Activated naive CD4-positive, alpha-beta T cell treated with anti-CD3 and anti-CD28 coated beads, Interleukin-2, amount 10 ng/mL, durations not matched to agents 7 days and 5 days (primary cell): ENCODE results near the gene ZNF680.

Experiments
- CTCF ChIA-PET: fragments of 350-600 bp; sonication (Branson Sonifier 250); formaldehyde crosslinking; loops from one replicate; lab custom pipeline; 2021; ENCODE audit warnings: antibody characterized with exemption; lab: Charles Lee
- DNase-seq: peaks from one replicate; pipeline ENCODE4 v3.0.0-alpha.2; 2020
- H3K27ac Mint-ChIP-seq: one replicate; pipeline ENCODE4 v1.8.0; 2021; ENCODE audit warnings: mild to moderate bottlenecking, moderate library complexity, mixed read lengths
- H3K27me3 Mint-ChIP-seq: one replicate; pipeline ENCODE4 v1.8.0; 2021; ENCODE audit warnings: mild to moderate bottlenecking, mixed read lengths
- H3K36me3 Mint-ChIP-seq: one replicate; pipeline ENCODE4 v1.8.0; 2021; ENCODE audit warnings: mixed read lengths
- H3K4me1 Mint-ChIP-seq: one replicate; pipeline ENCODE4 v1.8.0; 2021; ENCODE audit warnings: mixed read lengths
- H3K4me3 Mint-ChIP-seq: one replicate; pipeline ENCODE4 v1.8.0; 2021; ENCODE audit warnings: mild to moderate bottlenecking, moderate library complexity, mixed read lengths
- H3K9me3 Mint-ChIP-seq: one replicate; pipeline ENCODE4 v1.8.0; 2021; ENCODE audit warnings: mixed read lengths

Gene ZNF680

DNA sequence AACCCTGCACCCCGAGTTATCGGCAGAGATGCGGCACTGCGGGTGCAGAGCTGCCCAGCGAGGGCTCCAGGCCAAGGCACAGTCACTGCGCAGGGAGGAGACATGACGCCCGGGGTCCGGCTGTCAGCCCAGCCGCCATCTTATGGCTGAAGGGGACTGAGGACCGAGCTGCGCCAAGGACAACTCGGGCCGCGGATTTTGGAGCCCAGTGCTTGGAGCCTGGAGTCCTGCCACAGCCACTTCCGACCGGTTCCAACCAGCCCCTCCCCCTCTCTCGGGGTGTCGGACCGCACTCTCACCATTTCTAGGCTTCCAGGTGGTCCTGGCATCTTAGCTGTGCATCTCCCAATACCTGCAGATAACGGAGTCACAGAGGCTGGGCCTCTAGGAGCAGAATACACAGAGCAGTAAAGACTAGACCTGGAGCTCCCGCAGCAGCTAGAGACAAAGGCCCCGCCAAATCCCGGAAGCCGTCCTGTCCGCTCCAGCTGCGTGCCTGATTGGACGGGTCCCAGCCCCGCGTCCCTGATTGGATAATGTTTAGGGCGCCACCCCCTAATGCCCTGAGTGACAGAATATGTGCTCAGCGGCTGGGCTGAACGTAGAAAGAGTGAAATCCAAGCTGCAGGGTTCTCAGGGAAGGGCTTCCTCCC, at the start of gene ZNF680:
TSS of gene ZNF680 (minus strand) at position 446 of the 653 bp plus-strand sequence. CDS start at position 329, 117 bp downstream.
- peaks cover 21% of the 10 kb centered on the region for H3K9me3 Mint-ChIP-seq
- H3K4me1 Mint-ChIP-seq: peaks cover 20% of the 10 kb centered on the region
- peak; percentile 94 for DNase-seq
- no peaks in the 10 kb centered on the region for H3K27me3 Mint-ChIP-seq
- CTCF ChIA-PET: interaction anchor here (0.7 to 1.4 kb wide), 2 partner anchors 10 to 62 kb away, joined by 3 read pairs; no protein-coding TSS in a partner anchor
- H3K36me3 Mint-ChIP-seq: peaks cover 34% of the 10 kb centered on the region
- H3K27ac Mint-ChIP-seq: peak within 1 kb of the TSS; percentile 96
- peak within 1 kb of the TSS; percentile 99 for H3K4me3 Mint-ChIP-seq

GRCh38 chr7:64612452-64612851, 49.6 kb upstream of the ZNF680 start:
- H3K27ac Mint-ChIP-seq: no peak overlapping the region
- no peak overlapping the region for H3K4me3 Mint-ChIP-seq
- no peak for DNase-seq
- H3K36me3 Mint-ChIP-seq: no peaks in the 10 kb centered on the region
- no peaks in the 10 kb centered on the region for H3K27me3 Mint-ChIP-seq
- CTCF ChIA-PET: no interaction called here
- H3K9me3 Mint-ChIP-seq: peaks cover 26% of the 10 kb centered on the region
- H3K4me1 Mint-ChIP-seq: no peaks in the 10 kb centered on the region

DNA sequence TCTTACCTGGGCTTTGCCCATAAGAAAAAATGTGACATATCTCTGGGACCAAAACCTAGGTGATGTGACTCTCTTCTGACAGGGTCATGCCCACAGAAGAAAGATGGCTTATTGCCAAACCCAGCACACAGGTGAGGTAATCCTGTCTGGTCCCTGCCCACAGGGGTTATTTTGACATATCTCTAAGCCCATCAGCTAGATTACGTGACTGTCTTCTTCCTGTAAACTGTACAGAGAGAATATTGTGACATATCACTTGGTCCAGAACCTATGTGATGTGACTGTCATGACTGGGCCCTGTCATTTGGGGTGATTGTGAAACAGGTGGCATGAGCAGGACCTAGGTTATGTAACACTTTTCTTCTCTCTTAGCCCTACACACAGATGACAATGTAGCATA, 48.8 kb upstream of the ZNF680 start:
- H3K4me3 Mint-ChIP-seq: no peak overlapping the region
- no peaks in the 10 kb centered on the region for H3K4me1 Mint-ChIP-seq
- H3K9me3 Mint-ChIP-seq: peaks cover 26% of the 10 kb centered on the region
- no peaks in the 10 kb centered on the region for H3K27me3 Mint-ChIP-seq
- no peak for DNase-seq
- CTCF ChIA-PET: no interaction called here
- no peaks in the 10 kb centered on the region for H3K36me3 Mint-ChIP-seq
- H3K27ac Mint-ChIP-seq: no peak overlapping the region

GRCh38 chr7:64610997-64611396, 48.1 kb upstream of the ZNF680 start:
- Mint-ChIP-seq H3K9me3 (peaks cover 22% of the 10 kb centered on the region), H3K4me1 (no peaks in the 10 kb centered on the region), H3K27ac (no peak overlapping the region), H3K4me3 (no peak overlapping the region), H3K36me3 (no peaks in the 10 kb centered on the region), H3K27me3 (no peaks in the 10 kb centered on the region)
- CTCF ChIA-PET: no interaction called here
- DNase-seq: no peak

GRCh38 chr7:64608116-64608910, 45.4 kb upstream of the ZNF680 start:
- Mint-ChIP-seq H3K27ac (no peak overlapping the region), H3K36me3 (no peaks in the 10 kb centered on the region), H3K27me3 (no peaks in the 10 kb centered on the region), H3K4me3 (no peak overlapping the region), H3K4me1 (no peaks in the 10 kb centered on the region), H3K9me3 (peaks cover 29% of the 10 kb centered on the region)
- no peak for DNase-seq
- CTCF ChIA-PET: no interaction called here

- Mint-ChIP-seq H3K27ac (no peak overlapping the region), H3K27me3 (no peaks in the 10 kb centered on the region), H3K4me1 (no peaks in the 10 kb centered on the region), H3K36me3 (no peaks in the 10 kb centered on the region), H3K9me3 (peaks cover 37% of the 10 kb centered on the region), H3K4me3 (no peak overlapping the region)
- no peak for DNase-seq
- CTCF ChIA-PET: no interaction called here
Measured at GRCh38 chr7:64606385-64606784, 43.5 kb upstream of the ZNF680 start.

GRCh38 chr7:64603271-64603670, 40.4 kb upstream of the ZNF680 start:
- Mint-ChIP-seq H3K4me3 (no peak overlapping the region), H3K27ac (no peak overlapping the region), H3K9me3 (peaks cover 33% of the 10 kb centered on the region), H3K36me3 (no peaks in the 10 kb centered on the region), H3K4me1 (no peaks in the 10 kb centered on the region), H3K27me3 (no peaks in the 10 kb centered on the region)
- CTCF ChIA-PET: no interaction called here
- DNase-seq: no peak

DNA sequence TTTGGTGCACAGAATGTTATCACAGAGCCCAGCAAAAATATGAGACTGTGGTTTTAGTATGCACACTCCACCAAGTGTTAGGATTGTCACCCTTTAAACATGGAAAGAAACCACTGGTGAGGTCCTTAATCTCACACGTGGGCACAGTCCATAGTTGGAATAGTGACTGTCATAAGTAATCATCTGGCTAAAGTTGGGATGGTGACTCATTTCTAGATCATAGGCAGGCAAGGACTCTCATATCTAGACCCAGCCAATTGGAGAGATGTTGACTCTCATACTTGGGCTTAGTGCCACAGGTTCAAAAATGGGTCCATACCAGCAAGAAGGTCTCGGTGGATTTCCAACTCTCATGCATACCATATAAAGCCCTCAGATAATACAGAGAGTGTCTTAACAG, 39.6 kb upstream of the ZNF680 start:
- Mint-ChIP-seq H3K27me3 (no peaks in the 10 kb centered on the region), H3K4me3 (no peak overlapping the region)

DNA sequence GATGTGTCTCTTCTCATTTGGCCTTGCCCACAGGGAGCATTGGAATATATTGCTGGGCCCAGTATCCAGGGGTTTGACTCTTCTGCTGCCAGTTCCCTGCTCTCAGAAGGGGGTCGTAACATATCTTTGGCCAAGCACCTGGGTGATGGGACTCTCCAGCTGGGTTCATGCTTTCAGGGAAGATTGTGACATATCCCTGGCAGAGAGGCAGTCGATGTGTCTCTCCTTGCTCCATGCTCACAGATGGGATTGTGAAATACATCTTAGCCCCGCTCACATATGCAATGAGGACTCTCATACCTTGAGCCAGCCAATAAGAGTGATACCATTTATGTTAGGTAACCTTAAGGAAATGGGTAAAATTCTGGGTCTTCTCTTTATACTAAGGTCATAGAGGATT, 39.2 kb upstream of the ZNF680 start:
- no peak for DNase-seq
- H3K4me1 Mint-ChIP-seq: no peaks in the 10 kb centered on the region
- no peak overlapping the region for H3K4me3 Mint-ChIP-seq
- no peaks in the 10 kb centered on the region for H3K27me3 Mint-ChIP-seq
- CTCF ChIA-PET: no interaction called here
- H3K27ac Mint-ChIP-seq: no peak overlapping the region
- no peaks in the 10 kb centered on the region for H3K36me3 Mint-ChIP-seq
- H3K9me3 Mint-ChIP-seq: peaks cover 27% of the 10 kb centered on the region

More for the DNA sequence above, 39.6 kb upstream of the ZNF680 start:
- Mint-ChIP-seq H3K36me3 (no peaks in the 10 kb centered on the region), H3K9me3 (peaks cover 27% of the 10 kb centered on the region), H3K27ac (no peak overlapping the region), H3K4me1 (no peaks in the 10 kb centered on the region)
- DNase-seq: no peak
- CTCF ChIA-PET: no interaction called here

DNA sequence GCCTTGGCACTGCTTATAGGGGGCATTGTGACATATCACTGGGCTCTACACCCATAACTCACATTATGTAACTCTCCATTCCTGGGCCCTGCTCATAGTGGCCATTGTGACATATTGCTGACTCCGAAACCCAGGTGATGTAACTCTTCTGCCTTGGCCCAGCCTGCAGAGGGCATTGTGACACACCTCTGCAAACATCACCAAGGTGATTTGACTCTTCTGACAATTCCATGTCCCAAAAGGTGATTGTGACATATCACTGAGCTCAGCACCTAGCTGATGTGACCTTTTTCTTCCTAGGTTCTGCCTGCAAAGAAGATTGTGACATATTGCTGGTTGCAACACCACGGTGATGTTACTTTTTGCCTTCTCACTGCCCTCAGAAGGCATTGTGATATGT, 36.5 kb upstream of the ZNF680 start:
- CTCF ChIA-PET: no interaction called here
- DNase-seq: no peak
- Mint-ChIP-seq H3K4me1 (no peaks in the 10 kb centered on the region), H3K4me3 (no peak overlapping the region), H3K9me3 (peaks cover 26% of the 10 kb centered on the region), H3K27ac (no peak overlapping the region), H3K27me3 (no peaks in the 10 kb centered on the region), H3K36me3 (no peaks in the 10 kb centered on the region)

DNA sequence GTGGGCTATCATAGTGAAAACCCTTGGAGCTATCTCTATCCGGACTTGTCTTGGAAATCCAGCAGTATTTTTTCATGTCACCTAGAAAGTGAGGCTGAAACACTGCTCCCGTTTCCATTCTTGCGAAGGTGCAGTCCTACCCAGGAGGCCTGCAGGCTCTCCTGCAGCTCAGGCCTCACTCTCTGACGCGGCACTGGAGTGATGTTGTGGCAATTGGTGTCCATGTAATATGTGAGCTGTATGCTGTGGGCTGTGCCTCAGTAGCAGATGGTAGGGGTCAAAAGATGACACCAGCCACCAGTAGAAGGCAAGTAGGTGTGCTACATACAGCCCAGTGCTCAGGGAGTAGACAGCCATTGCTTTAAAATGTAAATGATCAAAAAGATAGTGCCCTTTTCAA, 28.1 kb upstream of the ZNF680 start:
- Mint-ChIP-seq H3K4me3 (no peak overlapping the region), H3K4me1 (no peaks in the 10 kb centered on the region), H3K27me3 (no peaks in the 10 kb centered on the region), H3K27ac (no peak overlapping the region), H3K36me3 (no peaks in the 10 kb centered on the region), H3K9me3 (peaks cover 11% of the 10 kb centered on the region)
- no peak for DNase-seq
- CTCF ChIA-PET: interaction anchor here (0.6 kb wide), 1 partner anchor 14 kb away, joined by 3 read pairs; no protein-coding TSS in a partner anchor

GRCh38 chr7:64581926-64582894, 19.3 kb upstream of the ZNF680 start:
- Mint-ChIP-seq H3K9me3 (peaks cover 25% of the 10 kb centered on the region), H3K27me3 (no peaks in the 10 kb centered on the region), H3K36me3 (no peaks in the 10 kb centered on the region), H3K4me1 (no peaks in the 10 kb centered on the region), H3K4me3 (no peak overlapping the region), H3K27ac (no peak overlapping the region)
- DNase-seq: no peak
- CTCF ChIA-PET: no interaction called here

- Mint-ChIP-seq H3K4me1 (no peaks in the 10 kb centered on the region), H3K36me3 (no peaks in the 10 kb centered on the region), H3K9me3 (peaks cover 23% of the 10 kb centered on the region), H3K27me3 (no peaks in the 10 kb centered on the region), H3K27ac (no peak overlapping the region), H3K4me3 (no peak overlapping the region)
- no peak for DNase-seq
- CTCF ChIA-PET: no interaction called here
Measured at GRCh38 chr7:64581391-64581790, 18.5 kb upstream of the ZNF680 start.

DNA sequence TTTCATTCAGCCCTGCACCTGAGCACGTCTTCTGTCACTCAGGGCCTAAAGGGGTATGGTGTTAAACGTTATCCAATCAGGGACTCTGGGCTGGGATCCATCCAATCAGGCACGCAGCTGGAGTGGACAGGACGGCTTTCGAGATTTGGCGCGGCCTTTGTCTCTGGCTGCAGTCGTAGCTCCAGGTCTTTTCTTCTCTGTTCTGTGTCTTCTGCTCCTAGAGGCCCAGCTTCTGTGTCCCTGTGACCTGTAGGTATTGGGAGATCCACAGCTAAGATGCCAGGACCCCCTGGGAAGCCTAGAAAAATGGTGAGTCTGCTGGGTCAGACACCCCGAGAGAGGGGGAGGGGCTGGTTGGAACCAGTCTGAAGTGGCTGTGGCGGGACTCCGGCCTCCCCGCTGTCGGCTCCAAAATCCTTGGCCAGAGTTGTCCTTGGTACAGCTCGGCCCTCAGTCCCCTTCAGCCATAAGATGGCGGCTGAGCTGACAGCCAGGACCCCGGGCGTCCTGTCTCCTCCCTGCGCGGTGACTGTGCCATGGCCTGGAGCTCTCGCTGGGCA, 11.7 kb upstream of the ZNF680 start:
- no peak for DNase-seq
- H3K27me3 Mint-ChIP-seq: peaks cover 17% of the 10 kb centered on the region
- H3K9me3 Mint-ChIP-seq: peaks cover 11% of the 10 kb centered on the region
- H3K27ac Mint-ChIP-seq: no peak overlapping the region
- no peak overlapping the region for H3K4me3 Mint-ChIP-seq
- CTCF ChIA-PET: no interaction called here
- peaks cover 6% of the 10 kb centered on the region for H3K4me1 Mint-ChIP-seq
- H3K36me3 Mint-ChIP-seq: peaks cover 4% of the 10 kb centered on the region
